PFSK-1 (cell line): ENCODE measurements around the gene INPP5A.

Source experiments
- FOXP2 ChIP-seq: optimal IDR thresholded peaks from 2 replicates; pipeline ENCODE3; 2011; ENCODE audit warnings: borderline replicate concordance, control low read depth, inconsistent platforms; ENCODE audit not compliant: insufficient read depth; ENCODE audit errors: extremely low read length, extremely low read depth
- POLR2AphosphoS5 ChIP-seq: IDR thresholded peaks from 2 replicates; pipeline ENCODE4 v1.6.1; 2012; ENCODE audit warnings: low read depth, mild to moderate bottlenecking, control low read depth, low read length, moderate library complexity
- SIN3A ChIP-seq: IDR thresholded peaks from 2 replicates; pipeline ENCODE4 v1.6.1; 2012; ENCODE audit warnings: mild to moderate bottlenecking, low read length, moderate library complexity, borderline replicate concordance; ENCODE audit not compliant: insufficient read depth
- TAF1 ChIP-seq: IDR thresholded peaks from 2 replicates; pipeline ENCODE4 v1.6.1; 2012; ENCODE audit warnings: low read length, control low read depth, borderline replicate concordance; ENCODE audit not compliant: insufficient read depth
- TF ChIP-seq, protein P1 (sequence below), 2 experiments: IDR thresholded peaks; 2 replicates each; pipeline versions ENCODE4 v1.6.1 to v1.8.0; 2011 to 2012; ENCODE audit warnings: low read depth in 2 of 2, low read length in 2 of 2, control low read depth in 1 of 2, inconsistent platforms in 1 of 2, mild to moderate bottlenecking in 1 of 2, moderate library complexity in 1 of 2; ENCODE audit not compliant: insufficient read depth in 1 of 2

DNA sequence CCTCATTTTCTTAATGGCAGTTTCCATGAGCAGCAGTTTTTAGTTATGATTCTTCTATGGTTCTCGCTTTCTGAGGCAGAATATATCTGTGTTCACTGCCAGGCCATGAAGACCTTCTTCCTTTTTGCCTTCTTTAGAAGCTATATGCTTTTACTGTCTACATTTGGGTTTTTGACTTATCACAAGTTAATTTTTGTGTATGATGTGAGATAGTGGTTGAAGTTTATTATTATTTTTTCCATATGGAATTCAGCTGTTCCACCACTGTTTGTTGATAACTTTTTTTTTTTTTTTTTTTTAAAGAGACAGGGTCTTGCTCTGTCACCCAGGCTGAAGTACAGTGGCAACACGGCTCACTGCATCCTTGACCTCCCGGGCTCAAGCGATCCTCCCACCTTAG is 44.5 kb downstream of the INPP5A start:
- TF ChIP-seq, protein P1, sequence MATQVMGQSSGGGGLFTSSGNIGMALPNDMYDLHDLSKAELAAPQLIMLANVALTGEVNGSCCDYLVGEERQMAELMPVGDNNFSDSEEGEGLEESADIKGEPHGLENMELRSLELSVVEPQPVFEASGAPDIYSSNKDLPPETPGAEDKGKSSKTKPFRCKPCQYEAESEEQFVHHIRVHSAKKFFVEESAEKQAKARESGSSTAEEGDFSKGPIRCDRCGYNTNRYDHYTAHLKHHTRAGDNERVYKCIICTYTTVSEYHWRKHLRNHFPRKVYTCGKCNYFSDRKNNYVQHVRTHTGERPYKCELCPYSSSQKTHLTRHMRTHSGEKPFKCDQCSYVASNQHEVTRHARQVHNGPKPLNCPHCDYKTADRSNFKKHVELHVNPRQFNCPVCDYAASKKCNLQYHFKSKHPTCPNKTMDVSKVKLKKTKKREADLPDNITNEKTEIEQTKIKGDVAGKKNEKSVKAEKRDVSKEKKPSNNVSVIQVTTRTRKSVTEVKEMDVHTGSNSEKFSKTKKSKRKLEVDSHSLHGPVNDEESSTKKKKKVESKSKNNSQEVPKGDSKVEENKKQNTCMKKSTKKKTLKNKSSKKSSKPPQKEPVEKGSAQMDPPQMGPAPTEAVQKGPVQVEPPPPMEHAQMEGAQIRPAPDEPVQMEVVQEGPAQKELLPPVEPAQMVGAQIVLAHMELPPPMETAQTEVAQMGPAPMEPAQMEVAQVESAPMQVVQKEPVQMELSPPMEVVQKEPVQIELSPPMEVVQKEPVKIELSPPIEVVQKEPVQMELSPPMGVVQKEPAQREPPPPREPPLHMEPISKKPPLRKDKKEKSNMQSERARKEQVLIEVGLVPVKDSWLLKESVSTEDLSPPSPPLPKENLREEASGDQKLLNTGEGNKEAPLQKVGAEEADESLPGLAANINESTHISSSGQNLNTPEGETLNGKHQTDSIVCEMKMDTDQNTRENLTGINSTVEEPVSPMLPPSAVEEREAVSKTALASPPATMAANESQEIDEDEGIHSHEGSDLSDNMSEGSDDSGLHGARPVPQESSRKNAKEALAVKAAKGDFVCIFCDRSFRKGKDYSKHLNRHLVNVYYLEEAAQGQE (IDR thresholded peaks at IDR 0.05; ENCODE audit: insufficient read depth in 1 of 2, low read depth in 2 of 2, low read length in 2 of 2) = no peak
- TF ChIP-seq POLR2AphosphoS5 (no peak), TAF1 (no peak), FOXP2 (no peak), SIN3A (no peak)
